Hepatocyte (in vitro differentiated cells): Measurements from ENCODE around the gene NAA30. TPM values are rescaled to one million over a fixed set of nuclear protein-coding genes. Genes with fewer than 3 reads are reported as not detected.

Source experiments
- DNase-seq: peaks from one replicate; pipeline ENCODE4 v3.0.0-alpha.2; 2016; ENCODE audit warnings: low spot score
- H2AFZ ChIP-seq: fragments of 200-600 bp; sonication (generic); 2 replicates; pipeline ENCODE4 v1.6.0; 2016; ENCODE audit warnings: antibody characterized with exemption, mild to moderate bottlenecking
- H3K27ac ChIP-seq: fragments of 200-600 bp; sonication (generic); 2 replicates; pipeline ENCODE4 v1.5.1; 2016; ENCODE audit warnings: mild to moderate bottlenecking
- H3K27me3 ChIP-seq: fragments of 200-600 bp; sonication (generic); 2 replicates; pipeline ENCODE4 v1.6.1; 2016
- H3K36me3 ChIP-seq: fragments of 200-600 bp; sonication (generic); replicated peaks from 2 replicates; pipeline ENCODE4 v1.5.1; 2016; ENCODE audit warnings: low read depth; ENCODE audit not compliant: insufficient read depth
- H3K4me1 ChIP-seq: fragments of 200-600 bp; sonication (generic); 2 replicates; pipeline ENCODE4 v1.5.1; 2016; ENCODE audit warnings: mild to moderate bottlenecking, moderate library complexity; ENCODE audit not compliant: insufficient read depth
- H3K4me2 ChIP-seq: fragments of 200-600 bp; sonication (generic); 2 replicates; pipeline ENCODE4 v1.6.0; 2016
- H3K4me3 ChIP-seq: fragments of 200-600 bp; sonication (generic); 2 replicates; pipeline ENCODE4 v1.5.1; 2016; ENCODE audit warnings: mild to moderate bottlenecking
- H3K79me2 ChIP-seq: fragments of 200-600 bp; sonication (generic); 2 replicates; pipeline ENCODE4 v1.6.0; 2017; ENCODE audit warnings: mild to moderate bottlenecking
- H3K9me2 ChIP-seq: fragments of 200-600 bp; sonication (generic); replicated peaks from 2 replicates; pipeline ENCODE4 v1.6.0; 2017; ENCODE audit warnings: mild to moderate bottlenecking; ENCODE audit not compliant: insufficient read depth
- H3K9me3 ChIP-seq: fragments of 200-600 bp; sonication (generic); 2 replicates; pipeline ENCODE4 v1.5.1; 2016; ENCODE audit warnings: low read depth, mild to moderate bottlenecking
- H4K20me1 ChIP-seq: fragments of 200-600 bp; sonication (generic); 2 replicates; pipeline ENCODE4 v1.6.0; 2016; ENCODE audit warnings: mild to moderate bottlenecking; ENCODE audit not compliant: insufficient read depth, poor library complexity, severe bottlenecking
- CTCF ChIP-seq: fragments of 200-600 bp; sonication (generic); IDR thresholded peaks from 2 replicates; pipeline ENCODE4 v1.5.1; 2016; ENCODE audit warnings: antibody characterized with exemption, mild to moderate bottlenecking; ENCODE audit not compliant: poor library complexity
- EZH2 ChIP-seq: fragments of 200-600 bp; sonication (generic); IDR thresholded peaks from 2 replicates; pipeline ENCODE4 v1.6.1; 2016; ENCODE audit warnings: antibody characterized with exemption, mild to moderate bottlenecking, borderline replicate concordance
- EZH2phosphoT487 ChIP-seq: fragments of 200-600 bp; sonication (generic); IDR thresholded peaks from one replicate; pipeline ENCODE4 v1.6.1; 2018; ENCODE audit warnings: antibody characterized with exemption, mild to moderate bottlenecking, low read depth, moderate library complexity; ENCODE audit not compliant: unreplicated experiment, severe bottlenecking
- WGBS: methylation state at CpG from one replicate; pipeline ENCODE4 v1.1.6; 2016; ENCODE audit warnings: low lambda C conversion rate; ENCODE audit errors: missing lambda C conversion rate; 5-methylcytosine and 5-hydroxymethylcytosine counted together
- polyA plus RNA-seq: library from polyadenylated mRNA; unstranded; fragments of >200 nt; fragmentation: Nextera tagmentation; extraction: Ambion mirVana; gene quantifications from 2 replicates; pipeline ENCODE4 v1.2.1, GENCODE V29; 2016
- total RNA-seq: library from RNA; depleted of rRNA; stranded (reverse); fragments of >200 nt; gene quantifications from 2 replicates; pipeline ENCODE4 v1.2.3, GENCODE V29; 2014

Gene NAA30
- total and polyA plus RNA-seq, 2 experiments from 2014 or later = 10.6 to 30.2 TPM

- DNase-seq = no peak
- no peak overlapping the region for H2AFZ ChIP-seq
- H3K9me3 ChIP-seq = no peaks in the 10 kb centered on the region
- TF ChIP-seq EZH2 (no peak), CTCF (no peak), EZH2phosphoT487 (no peak)
- H3K27ac ChIP-seq = no peak overlapping the region
- no peaks in the 10 kb centered on the region for H3K4me1 ChIP-seq
- H3K9me2 ChIP-seq = no peaks in the 10 kb centered on the region
- no peaks in the 10 kb centered on the region for H3K27me3 ChIP-seq
- H3K36me3 ChIP-seq = no peaks in the 10 kb centered on the region
- no peak overlapping the region for H3K4me3 ChIP-seq
- no peaks in the 10 kb centered on the region for H4K20me1 ChIP-seq
- H3K4me2 ChIP-seq = no peak overlapping the region
- no peaks in the 10 kb centered on the region for H3K79me2 ChIP-seq
These were observed 45.5 kb downstream of the NAA30 start for GRCh38 chr14:57435923-57436322.

DNA sequence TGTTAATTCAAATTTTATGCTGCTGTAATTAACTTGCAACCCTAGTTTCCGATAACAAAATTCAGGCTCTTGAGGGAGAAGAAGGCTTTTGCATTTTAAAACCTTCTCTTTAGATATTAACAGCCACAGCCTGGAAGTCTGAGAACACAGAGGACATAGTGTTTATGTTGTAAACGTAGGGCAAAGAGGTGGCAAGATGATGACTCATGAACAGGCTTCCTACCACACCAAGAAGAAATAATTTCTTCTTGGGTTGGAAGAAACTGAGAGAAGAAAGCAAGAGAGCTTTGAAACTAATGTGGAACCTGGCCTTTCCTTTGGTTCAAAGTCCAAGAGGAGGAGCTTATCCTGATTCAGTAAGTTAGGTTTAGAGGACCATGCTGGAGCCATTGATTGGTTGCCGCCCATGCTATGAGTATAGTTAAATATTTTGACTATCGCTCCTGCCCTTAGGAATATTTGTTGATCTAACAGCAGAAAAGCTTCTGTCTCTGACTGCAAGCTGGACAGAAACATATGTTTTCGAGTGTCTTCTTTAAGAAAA is 71.5 kb downstream of the NAA30 start:
- WGBS = 74% methylated on average over 5 of the region's 5 CpGs
- DNase-seq = peak; percentile 38

DNA sequence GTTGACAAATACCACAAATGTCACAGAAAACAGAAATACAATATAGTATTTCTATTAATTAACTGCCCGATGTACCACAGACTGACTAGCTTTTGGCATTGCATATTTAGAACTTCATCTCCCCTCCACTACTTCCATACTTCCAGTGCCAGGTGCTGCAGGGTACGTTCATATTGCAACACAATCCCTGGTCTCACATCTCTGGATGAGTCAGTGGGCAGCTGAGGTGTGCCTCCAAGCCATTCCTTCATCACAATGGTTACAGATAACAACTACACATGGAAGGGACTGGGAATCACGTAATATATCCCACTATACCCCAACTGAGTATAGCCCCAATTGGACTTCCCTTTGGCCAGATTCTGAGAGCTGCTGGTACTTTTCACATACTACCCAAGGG is 72.2 kb downstream of the NAA30 start:
- Histone ChIP-seq H3K4me1 (peaks cover 5% of the 10 kb centered on the region), H3K9me2 (no peaks in the 10 kb centered on the region), H3K9me3 (no peaks in the 10 kb centered on the region), H3K4me2 (no peak overlapping the region), H3K36me3 (no peaks in the 10 kb centered on the region), H3K4me3 (no peak overlapping the region), H4K20me1 (no peaks in the 10 kb centered on the region), H2AFZ (no peak overlapping the region), H3K27me3 (no peaks in the 10 kb centered on the region), H3K27ac (peak overlapping the region; percentile 59), H3K79me2 (no peaks in the 10 kb centered on the region)
- TF ChIP-seq EZH2phosphoT487 (no peak), EZH2 (no peak), CTCF (no peak)
- no peak for DNase-seq
- 85% methylated on average over 3 of the region's 3 CpGs for WGBS

More for the DNA sequence above, 71.5 kb downstream of the NAA30 start:
- no peaks in the 10 kb centered on the region for H3K9me2 ChIP-seq
- no peaks in the 10 kb centered on the region for H3K79me2 ChIP-seq
- H3K27me3 ChIP-seq = no peaks in the 10 kb centered on the region
- no peak overlapping the region for H3K4me3 ChIP-seq
- peak overlapping the region; percentile 59 for H3K27ac ChIP-seq
- H3K4me2 ChIP-seq = no peak overlapping the region
- no peak overlapping the region for H2AFZ ChIP-seq
- no peaks in the 10 kb centered on the region for H3K36me3 ChIP-seq
- no peaks in the 10 kb centered on the region for H4K20me1 ChIP-seq
- H3K4me1 ChIP-seq = peaks cover 2% of the 10 kb centered on the region
- no peaks in the 10 kb centered on the region for H3K9me3 ChIP-seq
- no peak for TF ChIP-seq EZH2
- no peak for TF ChIP-seq EZH2phosphoT487
- TF ChIP-seq CTCF = no peak
